Endothelial cell of umbilical vein (primary cell): ENCODE data around the gene CCER1.

ENCODE experiments used
- FOS ChIP-seq: IDR thresholded peaks from 2 replicates; pipeline ENCODE4 v1.6.1; 2011; ENCODE audit warnings: mild to moderate bottlenecking, low read length, moderate library complexity, borderline replicate concordance; ENCODE audit not compliant: insufficient read depth
- JUN ChIP-seq: IDR thresholded peaks from 2 replicates; pipeline ENCODE4 v1.6.1; 2011; ENCODE audit warnings: borderline replicate concordance, low read depth; ENCODE audit not compliant: insufficient read length, insufficient read depth
- POLR2AphosphoS5 ChIP-seq: IDR thresholded peaks from 2 replicates; pipeline ENCODE4 v1.6.1; 2012; ENCODE audit warnings: low read depth, mild to moderate bottlenecking, control low read depth, low read length, moderate library complexity; ENCODE audit not compliant: insufficient read depth
- TF ChIP-seq, protein P1 (sequence below), 2 donors: IDR thresholded peaks; 1 replicate in 1 of 2; 2 replicates in 1 of 2; pipeline ENCODE4 v1.5.1; 2011; ENCODE audit warnings: low read length in 2 of 2, mild to moderate bottlenecking in 2 of 2, moderate library complexity in 2 of 2, control low read depth in 1 of 2, inconsistent platforms in 1 of 2, low read depth in 1 of 2; ENCODE audit not compliant: insufficient read depth in 1 of 2; ENCODE audit errors: extremely low read depth in 1 of 2

DNA sequence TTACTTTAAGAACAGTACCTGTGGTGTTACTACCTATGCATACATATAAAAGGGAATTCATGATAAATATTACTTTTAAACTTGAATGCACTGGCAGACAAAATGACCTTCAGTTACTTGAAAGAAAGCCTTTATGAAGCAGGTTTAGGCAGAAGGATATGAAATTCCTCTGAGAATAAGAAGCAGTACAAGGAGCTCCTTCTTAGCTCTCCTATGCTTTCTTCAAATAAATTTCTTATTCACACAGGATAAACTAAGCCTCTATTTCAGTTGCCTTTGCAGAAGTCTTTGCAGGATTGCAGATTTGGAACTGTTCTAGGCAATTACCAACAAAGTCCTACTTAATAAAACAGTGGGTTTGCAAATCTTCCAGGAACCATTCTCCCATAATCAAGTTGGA lies 48.8 kb upstream of the CCER1 start:
- TF ChIP-seq, protein P1, sequence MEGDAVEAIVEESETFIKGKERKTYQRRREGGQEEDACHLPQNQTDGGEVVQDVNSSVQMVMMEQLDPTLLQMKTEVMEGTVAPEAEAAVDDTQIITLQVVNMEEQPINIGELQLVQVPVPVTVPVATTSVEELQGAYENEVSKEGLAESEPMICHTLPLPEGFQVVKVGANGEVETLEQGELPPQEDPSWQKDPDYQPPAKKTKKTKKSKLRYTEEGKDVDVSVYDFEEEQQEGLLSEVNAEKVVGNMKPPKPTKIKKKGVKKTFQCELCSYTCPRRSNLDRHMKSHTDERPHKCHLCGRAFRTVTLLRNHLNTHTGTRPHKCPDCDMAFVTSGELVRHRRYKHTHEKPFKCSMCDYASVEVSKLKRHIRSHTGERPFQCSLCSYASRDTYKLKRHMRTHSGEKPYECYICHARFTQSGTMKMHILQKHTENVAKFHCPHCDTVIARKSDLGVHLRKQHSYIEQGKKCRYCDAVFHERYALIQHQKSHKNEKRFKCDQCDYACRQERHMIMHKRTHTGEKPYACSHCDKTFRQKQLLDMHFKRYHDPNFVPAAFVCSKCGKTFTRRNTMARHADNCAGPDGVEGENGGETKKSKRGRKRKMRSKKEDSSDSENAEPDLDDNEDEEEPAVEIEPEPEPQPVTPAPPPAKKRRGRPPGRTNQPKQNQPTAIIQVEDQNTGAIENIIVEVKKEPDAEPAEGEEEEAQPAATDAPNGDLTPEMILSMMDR (IDR thresholded peaks at IDR 0.05; ENCODE audit: extremely low read depth in 1 of 2, insufficient read depth in 1 of 2, low read depth in 1 of 2, low read length in 2 of 2) = no peak
- TF ChIP-seq JUN (no peak), POLR2AphosphoS5 (no peak), FOS (no peak)
